Measurements from ENCODE around the gene C2. TPM values are rescaled to one million over a fixed set of nuclear protein-coding genes. Genes with fewer than 3 reads are reported as not detected.
"Not testable (repeated sequence)": the region's sequence is repeated elsewhere in the genome, so short reads cannot be mapped to it uniquely, and the experiment has no call there.

C2 gene
- total RNA-seq, 1 donor from 2014 or later: not detected

- DNase-seq (ENCODE audit: extremely low read depth, low read depth, low spot score): no peak
Observed at GRCh38 chr6:31972709-31973350, 45.3 kb downstream of the C2 start.

GRCh38 chr6:31976065-31976464 is 48.5 kb downstream of the C2 start:
- not testable (repeated sequence) for DNase-seq (ENCODE audit: extremely low read depth, low read depth, low spot score)

GRCh38 chr6:31977816-31978431 is 50.4 kb downstream of the C2 start:
- no peak for DNase-seq (ENCODE audit: extremely low read depth, low read depth, low spot score)

- no peak for DNase-seq (ENCODE audit: extremely low read depth, low read depth, low spot score)
Observed at GRCh38 chr6:31978831-31979230, 51.3 kb downstream of the C2 start.

GRCh38 chr6:31979238-31979898 is 51.9 kb downstream of the C2 start:
- DNase-seq (ENCODE audit: extremely low read depth, low read depth, low spot score): no peak

GRCh38 chr6:31980195-31980876 is 52.8 kb downstream of the C2 start:
- not testable (repeated sequence) for DNase-seq (ENCODE audit: extremely low read depth, low read depth, low spot score)

- not testable (repeated sequence) for DNase-seq (ENCODE audit: extremely low read depth, low read depth, low spot score)
Observed at GRCh38 chr6:31980998-31981397, 53.5 kb downstream of the C2 start.

- DNase-seq (ENCODE audit: extremely low read depth, low read depth, low spot score): not testable (repeated sequence)
Observed at GRCh38 chr6:31981744-31982143, 54.2 kb downstream of the C2 start, which contains the start of gene C4A. C4A (plus strand) TSS chr6:31982057; CDS start chr6:31982108, 51 bp downstream.

GRCh38 chr6:31989363-31989762 is 61.8 kb downstream of the C2 start:
- DNase-seq (ENCODE audit: extremely low read depth, low read depth, low spot score): not testable (repeated sequence)

GRCh38 chr6:31994421-31994820 is 66.9 kb downstream of the C2 start:
- not testable (repeated sequence) for DNase-seq (ENCODE audit: extremely low read depth, low read depth, low spot score)

Other genes starting within 250 kb of the C2 start
- gene LY6G5C, start 246.7 kb upstream of the C2 start, total RNA-seq: 3.7 and 4.1 TPM in 2 replicates
- 35.7 and 49.2 TPM in 2 replicates for gene ABHD16A, start 224.4 kb upstream of the C2 start, total RNA-seq
- not detected in 2 replicates for gene LY6G6F, start 220.9 kb upstream of the C2 start, total RNA-seq
- gene LY6G6D, start 212.4 kb upstream of the C2 start, total RNA-seq: not detected in 2 replicates
- not detected in 2 replicates for gene LY6G6C, start 206.0 kb upstream of the C2 start, total RNA-seq
- not detected in 2 replicates for gene MPIG6B, start 204.3 kb upstream of the C2 start, total RNA-seq
- 110 and 138 TPM in 2 replicates for gene DDAH2, start 198.4 kb upstream of the C2 start, total RNA-seq
- 541 and 655 TPM in 2 replicates for gene CLIC1, start 191.2 kb upstream of the C2 start, total RNA-seq
- gene MSH5, start 187.7 kb upstream of the C2 start, total RNA-seq: 3.7 and 18.7 TPM in 2 replicates
- 3.3 and 3.9 TPM in 2 replicates for gene SAPCD1, start 165.1 kb upstream of the C2 start, total RNA-seq
- 0.34 and 0.58 TPM in 2 replicates for gene VWA7, start 150.4 kb upstream of the C2 start, total RNA-seq
- 90.9 and 105 TPM in 2 replicates for gene VARS1, start 132.0 kb upstream of the C2 start, total RNA-seq
- gene LSM2, start 120.8 kb upstream of the C2 start, total RNA-seq: 45.3 and 74.3 TPM in 2 replicates
- 0.44 and 0.53 TPM in 2 replicates for gene HSPA1L, start 112.4 kb upstream of the C2 start, total RNA-seq
- gene HSPA1A, start 112.2 kb upstream of the C2 start, total RNA-seq: 140 and 161 TPM in 2 replicates
- 76.3 and 95.3 TPM in 2 replicates for gene HSPA1B, start 100.0 kb upstream of the C2 start, total RNA-seq
- gene NEU1, start 64.9 kb upstream of the C2 start, total RNA-seq: 82.6 and 83.5 TPM in 2 replicates
- gene SLC44A4, start 48.7 kb upstream of the C2 start, total RNA-seq: 0.05 and 1.7 TPM in 2 replicates
- 39.0 and 46.4 TPM in 2 replicates for gene EHMT2, start 30.0 kb upstream of the C2 start, total RNA-seq
- gene ZBTB12, start 25.6 kb upstream of the C2 start, total RNA-seq: 1.7 TPM in 2 replicates
- 0.53 and 2.3 TPM in 2 replicates for gene CFB, start 18.4 kb downstream of the C2 start, total RNA-seq
- 101 and 117 TPM in 2 replicates for gene NELFE, start 31.3 kb downstream of the C2 start, total RNA-seq
- 42.1 and 46.3 TPM in 2 replicates for gene SKIC2, start 31.5 kb downstream of the C2 start, total RNA-seq
- gene DXO, start 44.4 kb downstream of the C2 start, total RNA-seq: 16.6 and 17.3 TPM in 2 replicates
- 1.3 and 1.8 TPM in 2 replicates for gene C4A, start 54.3 kb downstream of the C2 start, total RNA-seq
- gene C4B, start 87.1 kb downstream of the C2 start, total RNA-seq: 1.1 and 1.3 TPM in 2 replicates
- gene CYP21A2, start 110.7 kb downstream of the C2 start, total RNA-seq: not detected in 2 replicates
- 1.5 and 1.7 TPM in 2 replicates for gene TNXB, start 181.6 kb downstream of the C2 start, total RNA-seq
- gene ATF6B, start 200.5 kb downstream of the C2 start, total RNA-seq: 46.3 and 87.6 TPM in 2 replicates
- 3.0 and 5.5 TPM in 2 replicates for gene FKBPL, start 202.6 kb downstream of the C2 start, total RNA-seq
- 0.39 and 0.70 TPM in 2 replicates for gene PRRT1, start 224.2 kb downstream of the C2 start, total RNA-seq
- 18.0 and 54.3 TPM in 2 replicates for gene PPT2, start 226.4 kb downstream of the C2 start, total RNA-seq
- 6.1 and 7.1 TPM in 2 replicates for gene EGFL8, start 236.9 kb downstream of the C2 start, total RNA-seq
- 58.8 and 60.7 TPM in 2 replicates for gene AGPAT1, start 248.4 kb downstream of the C2 start, total RNA-seq